Parathyroid adenoma (tissue), 2 donors: ENCODE measurements around the gene ASH1L.

Experiments used
- H2AFZ ChIP-seq: fragments of 300-600 bp; sonication (generic); one replicate; pipeline ENCODE4 v1.7.0; 2017; ENCODE audit warnings: antibody characterized with exemption, mild to moderate bottlenecking
- H3K27ac ChIP-seq: fragments of 300-600 bp; sonication (generic); one replicate; pipeline ENCODE4 v1.7.0; 2017
- H3K27me3 ChIP-seq: fragments of 300-600 bp; sonication (generic); one replicate; pipeline ENCODE4 v1.7.0; 2017; ENCODE audit warnings: low read length; ENCODE audit not compliant: control insufficient read depth, insufficient read depth
- H3K36me3 ChIP-seq: fragments of 300-600 bp; sonication (generic); one replicate; pipeline ENCODE4 v1.7.0; 2017; ENCODE audit warnings: low read length; ENCODE audit not compliant: control insufficient read depth, insufficient read depth
- H3K4me1 ChIP-seq: fragments of 300-600 bp; sonication (generic); one replicate; pipeline ENCODE4 v1.7.0; 2017; ENCODE audit warnings: control low read depth
- H3K4me2 ChIP-seq: fragments of 300-600 bp; sonication (generic); one replicate; pipeline ENCODE4 v1.7.0; 2017; ENCODE audit warnings: low read length
- H3K4me3 ChIP-seq: fragments of 300-600 bp; sonication (generic); one replicate; pipeline ENCODE4 v1.7.0; 2017; ENCODE audit warnings: low read depth, low read length
- H3K79me2 ChIP-seq: fragments of 300-600 bp; sonication (generic); one replicate; pipeline ENCODE4 v1.7.0; 2017; ENCODE audit warnings: control low read depth
- H3K9ac ChIP-seq: fragments of 300-600 bp; sonication (generic); one replicate; pipeline ENCODE4 v1.7.0; 2017; ENCODE audit warnings: mild to moderate bottlenecking
- H3K9me3 ChIP-seq: fragments of 300-600 bp; sonication (generic); one replicate; pipeline ENCODE4 v1.7.0; 2017; ENCODE audit warnings: low read length; ENCODE audit not compliant: control insufficient read depth
- CTCF ChIP-seq: fragments of 300-600 bp; sonication (generic); IDR thresholded peaks from one replicate; pipeline ENCODE4 v1.7.0; 2017; ENCODE audit warnings: antibody characterized with exemption, mild to moderate bottlenecking
- donor health status: primary hyperparathyroidism.

Gene ASH1L

GRCh38 chr1:155301342-155301841, 261.2 kb downstream of the ASH1L start, which contains the start of gene PKLR:
TSS of gene PKLR (minus strand) at chr1:155301438. CDS start at chr1:155301395, 43 bp downstream.
- H3K9ac ChIP-seq = no peak within 1 kb of the TSS
- no peak within 1 kb of the TSS for H3K4me2 ChIP-seq
- H3K79me2 ChIP-seq = no peaks in the 10 kb centered on the region
- H2AFZ ChIP-seq = no peak within 1 kb of the TSS
- H3K36me3 ChIP-seq = no peaks in the 10 kb centered on the region
- no peaks in the 10 kb centered on the region for H3K4me1 ChIP-seq
- H3K9me3 ChIP-seq = no peaks in the 10 kb centered on the region
- no peak within 1 kb of the TSS for H3K27ac ChIP-seq
- no peaks in the 10 kb centered on the region for H3K27me3 ChIP-seq
- no peak within 1 kb of the TSS for H3K4me3 ChIP-seq
- no peak for TF ChIP-seq CTCF

- Histone ChIP-seq H3K9ac (no peak overlapping the region), H3K36me3 (no peaks in the 10 kb centered on the region), H3K27me3 (no peaks in the 10 kb centered on the region), H3K79me2 (no peaks in the 10 kb centered on the region), H3K4me1 (no peaks in the 10 kb centered on the region), H3K27ac (no peak overlapping the region), H3K4me3 (no peak overlapping the region), H3K4me2 (no peak overlapping the region), H2AFZ (no peak overlapping the region), H3K9me3 (no peaks in the 10 kb centered on the region)
- TF ChIP-seq CTCF = no peak
These were observed 261.9 kb downstream of the ASH1L start for GRCh38 chr1:155300553-155301329.

- H3K4me1 ChIP-seq = no peaks in the 10 kb centered on the region
- H3K9me3 ChIP-seq = no peaks in the 10 kb centered on the region
- H3K4me2 ChIP-seq = no peak overlapping the region
- H3K27ac ChIP-seq = no peak overlapping the region
- TF ChIP-seq CTCF = no peak
- no peak overlapping the region for H2AFZ ChIP-seq
- no peaks in the 10 kb centered on the region for H3K36me3 ChIP-seq
- H3K79me2 ChIP-seq = no peaks in the 10 kb centered on the region
- no peak overlapping the region for H3K4me3 ChIP-seq
- no peaks in the 10 kb centered on the region for H3K27me3 ChIP-seq
- no peak overlapping the region for H3K9ac ChIP-seq
These were observed 262.6 kb downstream of the ASH1L start for GRCh38 chr1:155300024-155300423.

- Histone ChIP-seq H3K9ac (no peak overlapping the region), H3K36me3 (no peaks in the 10 kb centered on the region), H2AFZ (no peak overlapping the region), H3K27me3 (no peaks in the 10 kb centered on the region), H3K4me1 (no peaks in the 10 kb centered on the region), H3K4me3 (no peak overlapping the region), H3K4me2 (no peak overlapping the region), H3K79me2 (no peaks in the 10 kb centered on the region), H3K27ac (no peak overlapping the region), H3K9me3 (no peaks in the 10 kb centered on the region)
- TF ChIP-seq CTCF = no peak
These were observed 265.2 kb downstream of the ASH1L start for GRCh38 chr1:155297384-155297783.

DNA sequence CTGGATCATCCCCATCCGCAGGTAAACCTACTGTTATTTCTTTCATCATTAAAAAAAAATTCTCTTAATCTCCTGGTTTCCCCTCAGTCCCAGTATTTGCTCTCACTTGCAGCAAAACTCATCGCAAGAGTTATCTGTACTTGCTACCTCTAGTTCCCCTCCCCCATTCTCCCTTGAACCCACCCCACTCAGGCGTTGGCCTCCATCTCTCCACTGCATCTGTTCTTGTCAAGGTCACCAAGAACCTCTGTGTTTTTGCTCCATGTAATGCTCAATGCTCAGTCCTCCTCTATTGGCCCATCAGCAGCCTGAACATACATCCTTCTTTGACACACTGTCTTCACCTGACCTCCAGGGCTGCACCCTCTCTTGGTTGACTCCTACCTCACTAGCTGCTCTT, 265.9 kb downstream of the ASH1L start:
- Histone ChIP-seq H3K9ac (no peak overlapping the region), H3K4me1 (no peaks in the 10 kb centered on the region), H3K9me3 (no peaks in the 10 kb centered on the region), H2AFZ (no peak overlapping the region), H3K4me2 (no peak overlapping the region), H3K27ac (no peak overlapping the region), H3K4me3 (no peak overlapping the region), H3K27me3 (no peaks in the 10 kb centered on the region), H3K79me2 (no peaks in the 10 kb centered on the region), H3K36me3 (no peaks in the 10 kb centered on the region)
- TF ChIP-seq CTCF = no peak
